Thyroid gland (tissue), 4 donors: ENCODE results near the gene MAP3K10. TPM values are rescaled to one million over a fixed set of nuclear protein-coding genes. Genes with fewer than 3 reads are reported as not detected.

ENCODE experiments used
- DNase-seq, 2 donors: peaks; one replicate each; pipeline ENCODE4 v3.0.0-alpha.2; 2019
- H3K27ac ChIP-seq, 3 donors: fragments of 200-600 bp; sonication (generic); 1 replicate in 2 of 3; 2 replicates in 1 of 3; pipeline ENCODE4 v1.5.1; 2016 to 2019; ENCODE audit warnings: mild to moderate bottlenecking in 1 of 3, moderate library complexity in 1 of 3
- H3K27me3 ChIP-seq: fragments of 200-600 bp; sonication (generic); one replicate; pipeline ENCODE4 v1.5.1; 2019
- H3K36me3 ChIP-seq, 2 donors: fragments of 200-600 bp; sonication (generic); one replicate each; pipeline ENCODE4 v1.5.1; 2016 to 2019
- H3K4me1 ChIP-seq, 2 donors: fragments of 200-600 bp; sonication (generic); one replicate each; pipeline ENCODE4 v1.5.1; 2017 to 2019
- H3K4me3 ChIP-seq, 3 donors: fragments of 200-600 bp; sonication (generic); replicated peaks in 1 of 3; 1 replicate in 2 of 3; 2 replicates in 1 of 3; pipeline ENCODE4 v1.5.1; 2016; ENCODE audit warnings: mild to moderate bottlenecking in 1 of 3
- H3K9me3 ChIP-seq: fragments of 200-600 bp; sonication (generic); one replicate; pipeline ENCODE4 v1.5.1; 2017
- CTCF ChIP-seq, 6 experiments: fragments of 200-600 bp in 3 of 6; fragments of 450-650 bp in 3 of 6; sonication (generic) in 3 of 6; IDR thresholded peaks; one replicate each; pipeline ENCODE4 v1.5.1; 2016 to 2019; ENCODE audit warnings: antibody characterized with exemption in 6 of 6, mild to moderate bottlenecking in 2 of 6, inconsistent platforms in 1 of 6, moderate library complexity in 1 of 6
- POLR2A ChIP-seq, 2 donors: fragments of 450-650 bp; IDR thresholded peaks; one replicate each; pipeline ENCODE4 v1.6.1; 2017; ENCODE audit warnings: antibody characterized with exemption in 2 of 2, mild to moderate bottlenecking in 2 of 2, moderate library complexity in 1 of 2
- WGBS, 2 donors: methylation state at CpG; one replicate each; pipeline ENCODE4 v1.1.5; 2017; 5-methylcytosine and 5-hydroxymethylcytosine counted together
- intact Hi-C: fragments of 100-400 bp; cut with DNase I; formaldehyde crosslinking; loops from one replicate; pipeline ENCODE4 v1.15.1; 2023
- total RNA-seq, 4 donors: library from RNA; depleted of rRNA; stranded (reverse); fragments of >200 nt; gene quantifications; one replicate each; pipeline ENCODE4 v1.2.3, GENCODE V29; 2016

Gene MAP3K10
- 10 to 100 TPM in 3 of 4 donors, 1 to 10 TPM in 1; 9.1 to 19.6 (median 15.9) TPM for total RNA-seq

DNA sequence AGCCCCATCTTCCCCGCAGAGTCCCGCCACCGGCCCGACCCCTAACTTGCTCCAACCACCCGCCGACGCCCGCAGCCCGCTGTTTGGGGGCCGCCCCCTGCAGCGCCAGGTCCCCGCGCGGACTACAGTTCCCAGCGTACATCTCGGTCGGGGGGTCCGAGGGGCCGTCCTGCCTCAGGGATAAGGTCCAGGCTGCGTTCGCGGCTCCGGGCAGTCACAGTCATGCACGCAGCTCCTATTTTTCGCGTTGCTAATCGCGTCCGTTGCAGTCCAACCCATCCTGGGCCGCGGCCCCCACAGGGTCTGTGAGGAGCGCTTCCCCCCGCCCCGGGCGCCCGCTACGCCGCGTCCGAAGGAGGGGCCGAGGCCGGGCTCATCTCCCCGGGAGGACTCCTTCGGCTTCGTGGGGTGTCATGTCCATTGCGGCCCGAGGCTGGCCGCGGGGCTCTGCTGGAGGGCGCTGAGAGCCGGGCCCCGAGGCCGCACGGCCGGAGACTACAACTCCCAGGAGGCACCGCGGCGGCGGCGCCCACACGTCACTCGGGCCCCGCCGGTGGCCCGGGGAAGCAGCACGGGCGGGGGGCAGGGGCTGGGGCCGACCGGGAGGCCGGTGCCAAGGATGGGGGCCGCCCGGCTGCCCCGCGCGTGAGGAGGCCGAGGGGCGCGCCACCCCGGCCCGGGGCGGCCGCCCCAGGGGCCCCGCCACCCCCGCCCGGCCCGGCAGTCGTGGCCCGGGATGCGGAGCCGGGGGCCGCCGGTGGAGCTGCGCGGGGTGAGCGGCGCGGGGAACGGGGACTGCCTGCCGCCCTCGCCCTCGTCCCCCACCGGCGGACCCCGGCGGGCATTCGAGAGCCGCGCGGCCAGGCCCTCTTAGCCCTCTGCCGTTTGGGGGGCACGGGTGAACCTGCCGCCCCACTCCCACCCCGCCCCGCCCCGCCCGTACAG lies at the start of gene MAP3K10:
Gene MAP3K10, plus strand, starts transcription at position 536 of the 945 bp plus-strand sequence. CDS start 606 bp downstream, outside the sequence.
- peak in 1 of 2 donors; percentile 48 for TF ChIP-seq POLR2A (IDR thresholded peaks at IDR 0.05)
- TF ChIP-seq CTCF (IDR thresholded peaks at IDR 0.05), result no peak
- peak within 1 kb of the TSS; percentile 96 to 97 (median 97) for H3K4me3 ChIP-seq
- H3K9me3 ChIP-seq, result no peaks in the 10 kb centered on the region
- 0 to 2% methylated on average over 2 to 22 of the region's 116 CpGs for WGBS, 2 donors
- no peaks in the 10 kb centered on the region for H3K27me3 ChIP-seq
- intact Hi-C loops, result no loop called here
- peak within 1 kb of the TSS; percentile 92 to 97 (median 95) for H3K27ac ChIP-seq
- no peaks in the 10 kb centered on the region for H3K36me3 ChIP-seq
- peak; percentile 59 to 61 for DNase-seq
- peaks cover 17 to 18% of the 10 kb centered on the region in 2 donors for H3K4me1 ChIP-seq

DNA sequence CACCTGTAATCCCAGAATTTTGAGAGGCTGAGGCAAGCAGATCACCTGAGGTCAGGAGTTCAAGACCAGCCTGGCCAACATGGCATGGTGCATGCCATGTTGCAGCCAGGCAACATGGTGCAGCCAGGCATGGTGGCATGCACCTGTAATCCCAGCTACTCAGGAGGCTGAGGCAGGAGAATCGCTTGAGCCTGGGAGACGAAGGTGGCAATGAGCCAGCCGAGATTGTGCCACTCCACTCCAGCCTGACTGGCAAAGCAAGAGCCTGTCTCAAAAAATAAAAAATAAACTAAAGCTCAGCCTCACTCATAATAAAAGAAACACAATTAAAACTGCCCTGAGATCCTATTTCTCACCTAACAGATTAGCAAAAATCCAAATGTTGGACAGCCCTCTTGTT lies 49.7 kb upstream of the MAP3K10 start:
- peaks cover 6% of the 10 kb centered on the region in 2 donors for H3K4me1 ChIP-seq
- no peak overlapping the region for H3K27ac ChIP-seq
- H3K36me3 ChIP-seq, result no peaks in the 10 kb centered on the region
- TF ChIP-seq CTCF (IDR thresholded peaks at IDR 0.05) (no peak), POLR2A (IDR thresholded peaks at IDR 0.05) (no peak)
- H3K9me3 ChIP-seq, result no peaks in the 10 kb centered on the region
- H3K27me3 ChIP-seq, result no peaks in the 10 kb centered on the region
- peak; percentile 24 to 34 for DNase-seq
- WGBS, 2 donors, result 27 to 37% methylated on average over 3 of the region's 3 CpGs
- intact Hi-C loops, result loop anchor here (10.0 kb wide), 1 partner anchor 493 kb away; no protein-coding TSS in a partner anchor
- no peak overlapping the region for H3K4me3 ChIP-seq

DNA sequence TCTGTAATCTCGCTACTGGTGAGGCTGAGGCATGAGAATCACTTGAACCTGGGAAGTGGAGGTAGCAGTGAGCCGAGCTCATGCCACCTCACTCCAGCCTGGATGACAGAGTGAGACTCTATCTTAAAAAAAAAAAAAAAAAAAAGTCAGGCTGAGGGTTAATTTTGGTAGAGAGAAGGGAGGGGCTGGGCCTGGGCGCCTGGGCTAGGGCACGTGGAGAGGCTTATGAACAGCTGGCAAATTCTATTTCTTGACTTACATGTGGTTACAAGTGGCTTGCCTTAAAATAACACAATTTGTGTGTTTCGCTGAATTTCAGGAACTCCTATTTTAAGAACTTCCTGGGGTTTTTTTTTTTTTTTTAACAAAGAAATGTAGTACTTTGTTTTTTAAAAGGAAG lies 47.6 kb upstream of the MAP3K10 start:
- H3K9me3 ChIP-seq, result no peaks in the 10 kb centered on the region
- H3K27me3 ChIP-seq, result no peaks in the 10 kb centered on the region
- H3K27ac ChIP-seq, result no peak overlapping the region
- intact Hi-C loops, result loop anchor here (10.0 kb wide), 1 partner anchor 491 kb away; no protein-coding TSS in a partner anchor
- no peak overlapping the region for H3K4me3 ChIP-seq
- DNase-seq, result peak; percentile 48 to 52
- H3K4me1 ChIP-seq, result peaks cover 6 to 10% of the 10 kb centered on the region in 2 donors
- TF ChIP-seq CTCF (IDR thresholded peaks at IDR 0.05) (no peak), POLR2A (IDR thresholded peaks at IDR 0.05) (no peak)
- 14 to 15% methylated on average over 5 of the region's 5 CpGs for WGBS, 2 donors
- no peaks in the 10 kb centered on the region for H3K36me3 ChIP-seq

GRCh38 chr19:40144151-40144550 lies 47.1 kb upstream of the MAP3K10 start:
- no peak for DNase-seq
- no peak overlapping the region for H3K4me3 ChIP-seq
- no peak overlapping the region for H3K27ac ChIP-seq
- no peaks in the 10 kb centered on the region for H3K27me3 ChIP-seq
- H3K4me1 ChIP-seq, result peaks cover 6 to 10% of the 10 kb centered on the region in 2 donors
- intact Hi-C loops, result loop anchor here (10.0 kb wide), 1 partner anchor 491 kb away; no protein-coding TSS in a partner anchor
- no peaks in the 10 kb centered on the region for H3K9me3 ChIP-seq
- TF ChIP-seq POLR2A (IDR thresholded peaks at IDR 0.05), result no peak
- TF ChIP-seq CTCF (IDR thresholded peaks at IDR 0.05), result no peak
- no peaks in the 10 kb centered on the region for H3K36me3 ChIP-seq
- WGBS, 2 donors, result 41 to 45% methylated on average over 5 of the region's 5 CpGs
